Measurements from ENCODE around the gene CCNB1IP1.
"Not testable (repeated sequence)": the region's sequence is repeated elsewhere in the genome, so short reads cannot be mapped to it uniquely, and the experiment has no call there.

CCNB1IP1 gene

GRCh38 chr14:20377171-20377570 is 44.1 kb upstream of the CCNB1IP1 start:
- no peaks in the 10 kb centered on the region for H3K4me1 ChIP-seq
- no peaks in the 10 kb centered on the region for H3K9me3 ChIP-seq
- H3K27me3 ChIP-seq = no peaks in the 10 kb centered on the region
- H3K36me3 ChIP-seq = peaks cover 93 to 100% (median 99%) of the 10 kb centered on the region in 3 donors
- no peak overlapping the region for H3K27ac ChIP-seq
- H3K4me3 ChIP-seq = no peak overlapping the region
- TF ChIP-seq CTCF (IDR thresholded peaks at IDR 0.05) = no peak
- no peak for DNase-seq
- intact Hi-C loops (cut with DNase I; ENCODE audit: low total_unique reads) = no loop called here

- intact Hi-C loops (cut with DNase I; ENCODE audit: low total_unique reads) = no loop called here
- Histone ChIP-seq H3K4me1 (no peaks in the 10 kb centered on the region), H3K27ac (no peak overlapping the region), H3K27me3 (no peaks in the 10 kb centered on the region), H3K36me3 (peaks cover 92 to 100% (median 99%) of the 10 kb centered on the region in 3 donors), H3K9me3 (no peaks in the 10 kb centered on the region), H3K4me3 (no peak overlapping the region)
- no peak for TF ChIP-seq CTCF (IDR thresholded peaks at IDR 0.05)
- DNase-seq = no peak
Observed at GRCh38 chr14:20376071-20376588, 43.1 kb upstream of the CCNB1IP1 start.

GRCh38 chr14:20375471-20375870 is 42.4 kb upstream of the CCNB1IP1 start:
- Histone ChIP-seq H3K4me1 (no peaks in the 10 kb centered on the region), H3K9me3 (no peaks in the 10 kb centered on the region), H3K27ac (no peak overlapping the region), H3K36me3 (peaks cover 92 to 100% (median 99%) of the 10 kb centered on the region in 3 donors), H3K4me3 (no peak overlapping the region), H3K27me3 (no peaks in the 10 kb centered on the region)
- no peak for TF ChIP-seq CTCF (IDR thresholded peaks at IDR 0.05)
- DNase-seq = no peak
- intact Hi-C loops (cut with DNase I; ENCODE audit: low total_unique reads) = no loop called here

- no peaks in the 10 kb centered on the region for H3K27me3 ChIP-seq
- peaks cover 92 to 100% (median 99%) of the 10 kb centered on the region in 3 donors for H3K36me3 ChIP-seq
- no peaks in the 10 kb centered on the region for H3K9me3 ChIP-seq
- H3K4me1 ChIP-seq = no peaks in the 10 kb centered on the region
- no peak overlapping the region for H3K27ac ChIP-seq
- no peak for DNase-seq
- H3K4me3 ChIP-seq = no peak overlapping the region
- TF ChIP-seq CTCF (IDR thresholded peaks at IDR 0.05) = no peak
- intact Hi-C loops (cut with DNase I; ENCODE audit: low total_unique reads) = no loop called here
Observed at GRCh38 chr14:20372796-20373195, 39.7 kb upstream of the CCNB1IP1 start.

- peaks cover 64 to 79% (median 73%) of the 10 kb centered on the region in 3 donors for H3K36me3 ChIP-seq
- no peak overlapping the region for H3K4me3 ChIP-seq
- H3K27me3 ChIP-seq = no peaks in the 10 kb centered on the region
- no peaks in the 10 kb centered on the region for H3K4me1 ChIP-seq
- H3K27ac ChIP-seq = no peak overlapping the region
- TF ChIP-seq CTCF (IDR thresholded peaks at IDR 0.05) = no peak
- intact Hi-C loops (cut with DNase I; ENCODE audit: low total_unique reads) = no loop called here
- no peaks in the 10 kb centered on the region for H3K9me3 ChIP-seq
- no peak for DNase-seq
Observed at GRCh38 chr14:20365928-20366327, 32.8 kb upstream of the CCNB1IP1 start.

GRCh38 chr14:20358474-20358873 is 25.4 kb upstream of the CCNB1IP1 start:
- H3K4me3 ChIP-seq; H3K9me3 ChIP-seq; H3K4me1 ChIP-seq; H3K27ac ChIP-seq; intact Hi-C loops (cut with DNase I; ENCODE audit: low total_unique reads); H3K27me3 ChIP-seq; DNase-seq: not testable (repeated sequence)
- H3K36me3 ChIP-seq = peaks cover 36 to 65% (median 47%) of the 10 kb centered on the region in 3 donors
